Endothelial cell (in vitro differentiated cells): ENCODE data around the gene MET. TPM values are rescaled to one million over a fixed set of nuclear protein-coding genes. Genes with fewer than 3 reads are reported as not detected.

Source experiments
- DNase-seq: peaks from one replicate; pipeline ENCODE4 v3.0.0; 2021; ENCODE audit warnings: low spot score
- H3K27ac Mint-ChIP-seq: one replicate; pipeline ENCODE4 v1.8.0; 2021; ENCODE audit warnings: mixed read lengths, inconsistent platforms; ENCODE audit not compliant: unreplicated experiment
- H3K27me3 Mint-ChIP-seq: one replicate; pipeline ENCODE4 v1.8.0; 2021; ENCODE audit warnings: mild to moderate bottlenecking, moderate library complexity, mixed read lengths, inconsistent platforms; ENCODE audit not compliant: unreplicated experiment
- H3K36me3 Mint-ChIP-seq: one replicate; pipeline ENCODE4 v1.8.0; 2021; ENCODE audit warnings: mild to moderate bottlenecking, low read depth, mixed read lengths, inconsistent platforms; ENCODE audit not compliant: unreplicated experiment
- H3K4me1 Mint-ChIP-seq: one replicate; pipeline ENCODE4 v1.8.0; 2021; ENCODE audit warnings: mild to moderate bottlenecking, mixed read lengths, inconsistent platforms; ENCODE audit not compliant: unreplicated experiment
- H3K4me3 Mint-ChIP-seq: one replicate; pipeline ENCODE4 v1.8.0; 2021; ENCODE audit warnings: mild to moderate bottlenecking, mixed read lengths, inconsistent platforms; ENCODE audit not compliant: unreplicated experiment
- H3K9me3 Mint-ChIP-seq: one replicate; pipeline ENCODE4 v1.8.0; 2021; ENCODE audit warnings: mixed read lengths, inconsistent platforms; ENCODE audit not compliant: unreplicated experiment
- total RNA-seq: library from RNA; stranded (reverse); fragmentation: NEBNext Ultra II Directional; extraction: Animal tissue kit (Norgen Biotek cat#: 25700); gene quantifications from one replicate; pipeline ENCODE4 v1.2.1, GENCODE V29; 2021; ENCODE audit not compliant: unreplicated experiment
- TF ChIP-seq, protein P1 (sequence below): fragments of 200-600 bp; sonication (generic); IDR thresholded peaks from one replicate; pipeline ENCODE4 v1.5.0; 2021; ENCODE audit warnings: antibody characterized with exemption; ENCODE audit not compliant: unreplicated experiment

Gene MET
- total RNA-seq, 1 donor from 2014 or later, result 35.1 TPM

DNA sequence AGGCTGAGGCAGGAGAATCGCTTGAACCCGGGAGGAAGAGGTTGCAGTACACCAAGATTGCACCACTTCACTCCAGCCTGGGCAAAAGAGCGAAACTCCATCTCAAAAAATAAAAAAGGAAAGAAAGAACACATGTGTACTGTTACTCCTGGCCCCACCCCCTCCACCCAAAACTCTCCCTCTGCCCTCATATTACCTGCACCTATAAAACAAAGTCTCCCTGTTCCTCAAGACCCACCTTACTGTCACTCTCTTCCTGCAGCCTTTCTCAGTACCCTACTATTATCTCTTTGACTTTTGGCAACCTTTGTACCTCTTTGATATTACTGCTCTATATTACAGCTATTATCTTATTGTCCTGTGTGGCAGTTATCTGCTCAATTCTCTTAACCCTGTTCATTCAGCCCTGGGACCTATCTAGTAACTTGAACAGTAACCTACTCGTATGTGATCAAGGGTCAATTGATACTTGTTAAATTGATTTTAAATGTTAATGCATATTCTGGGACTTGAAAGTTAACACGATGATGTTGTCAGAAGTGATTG, 121.9 kb downstream of the MET start:
- no peak for DNase-seq
- TF ChIP-seq, protein P1, sequence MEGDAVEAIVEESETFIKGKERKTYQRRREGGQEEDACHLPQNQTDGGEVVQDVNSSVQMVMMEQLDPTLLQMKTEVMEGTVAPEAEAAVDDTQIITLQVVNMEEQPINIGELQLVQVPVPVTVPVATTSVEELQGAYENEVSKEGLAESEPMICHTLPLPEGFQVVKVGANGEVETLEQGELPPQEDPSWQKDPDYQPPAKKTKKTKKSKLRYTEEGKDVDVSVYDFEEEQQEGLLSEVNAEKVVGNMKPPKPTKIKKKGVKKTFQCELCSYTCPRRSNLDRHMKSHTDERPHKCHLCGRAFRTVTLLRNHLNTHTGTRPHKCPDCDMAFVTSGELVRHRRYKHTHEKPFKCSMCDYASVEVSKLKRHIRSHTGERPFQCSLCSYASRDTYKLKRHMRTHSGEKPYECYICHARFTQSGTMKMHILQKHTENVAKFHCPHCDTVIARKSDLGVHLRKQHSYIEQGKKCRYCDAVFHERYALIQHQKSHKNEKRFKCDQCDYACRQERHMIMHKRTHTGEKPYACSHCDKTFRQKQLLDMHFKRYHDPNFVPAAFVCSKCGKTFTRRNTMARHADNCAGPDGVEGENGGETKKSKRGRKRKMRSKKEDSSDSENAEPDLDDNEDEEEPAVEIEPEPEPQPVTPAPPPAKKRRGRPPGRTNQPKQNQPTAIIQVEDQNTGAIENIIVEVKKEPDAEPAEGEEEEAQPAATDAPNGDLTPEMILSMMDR, result no peak
- H3K9me3 Mint-ChIP-seq, result no peaks in the 10 kb centered on the region
- peaks cover 11% of the 10 kb centered on the region for H3K36me3 Mint-ChIP-seq
- no peak overlapping the region for H3K27ac Mint-ChIP-seq
- peaks cover 3% of the 10 kb centered on the region for H3K27me3 Mint-ChIP-seq
- peaks cover 23% of the 10 kb centered on the region for H3K4me1 Mint-ChIP-seq
- no peak overlapping the region for H3K4me3 Mint-ChIP-seq

DNA sequence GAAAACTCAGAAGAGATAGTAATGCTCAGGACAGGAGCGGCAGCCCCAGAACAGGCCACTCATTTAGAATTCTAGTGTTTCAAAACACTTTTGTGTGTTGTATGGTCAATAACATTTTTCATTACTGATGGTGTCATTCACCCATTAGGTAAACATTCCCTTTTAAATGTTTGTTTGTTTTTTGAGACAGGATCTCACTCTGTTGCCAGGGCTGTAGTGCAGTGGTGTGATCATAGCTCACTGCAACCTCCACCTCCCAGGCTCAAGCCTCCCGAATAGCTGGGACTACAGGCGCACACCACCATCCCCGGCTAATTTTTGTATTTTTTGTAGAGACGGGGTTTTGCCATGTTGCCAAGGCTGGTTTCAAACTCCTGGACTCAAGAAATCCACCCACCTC, 124.5 kb downstream of the MET start:
- no peak for DNase-seq
- H3K4me1 Mint-ChIP-seq, result peaks cover 17% of the 10 kb centered on the region
- no peaks in the 10 kb centered on the region for H3K9me3 Mint-ChIP-seq
- TF ChIP-seq, protein P1, result no peak
- H3K36me3 Mint-ChIP-seq, result peaks cover 5% of the 10 kb centered on the region
- no peak overlapping the region for H3K27ac Mint-ChIP-seq
- H3K4me3 Mint-ChIP-seq, result no peak overlapping the region
- no peaks in the 10 kb centered on the region for H3K27me3 Mint-ChIP-seq

- peaks cover 12% of the 10 kb centered on the region for H3K4me1 Mint-ChIP-seq
These were observed 125.6 kb downstream of the MET start for GRCh38 chr7:116797612-116798011.

GRCh38 chr7:116798232-116798631, 126.2 kb downstream of the MET start:
- Mint-ChIP-seq H3K27ac (no peak overlapping the region), H3K27me3 (no peaks in the 10 kb centered on the region), H3K9me3 (no peaks in the 10 kb centered on the region), H3K4me3 (no peak overlapping the region), H3K36me3 (peaks cover 5% of the 10 kb centered on the region), H3K4me1 (peaks cover 15% of the 10 kb centered on the region)
- no peak for DNase-seq
- TF ChIP-seq, protein P1, result no peak

More at GRCh38 chr7:116797612-116798011, 125.6 kb downstream of the MET start:
- no peaks in the 10 kb centered on the region for H3K9me3 Mint-ChIP-seq
- no peak overlapping the region for H3K27ac Mint-ChIP-seq
- H3K36me3 Mint-ChIP-seq, result peaks cover 5% of the 10 kb centered on the region
- no peak for DNase-seq
- H3K4me3 Mint-ChIP-seq, result no peak overlapping the region
- TF ChIP-seq, protein P1, result no peak
- no peaks in the 10 kb centered on the region for H3K27me3 Mint-ChIP-seq

GRCh38 chr7:116799916-116800315, 127.9 kb downstream of the MET start:
- Mint-ChIP-seq H3K27ac (no peak overlapping the region), H3K9me3 (no peaks in the 10 kb centered on the region)
- TF ChIP-seq, protein P1, result no peak

More at GRCh38 chr7:116799916-116800315, 127.9 kb downstream of the MET start:
- Mint-ChIP-seq H3K27me3 (no peaks in the 10 kb centered on the region), H3K4me3 (no peak overlapping the region), H3K4me1 (peaks cover 7% of the 10 kb centered on the region), H3K36me3 (peaks cover 5% of the 10 kb centered on the region)
- DNase-seq, result no peak
